GM23338 (cell line): ENCODE data around the gene HIVEP3. TPM values are rescaled to one million over a fixed set of nuclear protein-coding genes. Genes with fewer than 3 reads are reported as not detected.

ENCODE experiments used
- ATAC-seq: fragments of 200-7000 bp; cut with Tn5 transposase; 3 replicates; pipeline ENCODE4 v1.9.1; 2020
- DNase-seq: peaks from one replicate; pipeline ENCODE4 v3.0.0-alpha.2; 2015; ENCODE audit warnings: low spot score
- H2AFZ ChIP-seq: fragments of 200-600 bp; sonication (generic); 2 replicates; pipeline ENCODE4 v1.8.0; 2016; ENCODE audit warnings: antibody characterized with exemption, mild to moderate bottlenecking, moderate library complexity
- H3F3A ChIP-seq: fragments of 200-600 bp; sonication (generic); replicated peaks from 2 replicates; pipeline ENCODE4 v1.8.0; 2017; ENCODE audit warnings: antibody characterized with exemption, mixed run types, low read depth
- H3K27ac ChIP-seq: fragments of 200-600 bp; sonication (generic); 2 replicates; pipeline ENCODE4 v1.6.1; 2016; ENCODE audit warnings: low read depth
- H3K27me3 ChIP-seq: fragments of 200-600 bp; sonication (generic); 2 replicates; pipeline ENCODE4 v1.8.0; 2016; ENCODE audit warnings: mild to moderate bottlenecking, mixed run types, moderate library complexity; ENCODE audit not compliant: insufficient read depth
- H3K36me3 ChIP-seq: fragments of 200-600 bp; sonication (generic); 2 replicates; pipeline ENCODE4 v1.8.0; 2016; ENCODE audit warnings: mild to moderate bottlenecking; ENCODE audit not compliant: insufficient read depth
- H3K4me1 ChIP-seq: fragments of 200-600 bp; sonication (generic); 2 replicates; pipeline ENCODE4 v1.8.0; 2016; ENCODE audit warnings: mild to moderate bottlenecking, moderate library complexity; ENCODE audit not compliant: insufficient read depth
- H3K4me2 ChIP-seq: fragments of 200-600 bp; sonication (generic); 2 replicates; pipeline ENCODE4 v1.7.1; 2017; ENCODE audit warnings: mixed run types
- H3K4me3 ChIP-seq: fragments of 200-600 bp; sonication (generic); 2 replicates; pipeline ENCODE4 v1.6.1; 2016; ENCODE audit warnings: mixed run types
- H3K79me2 ChIP-seq: fragments of 200-600 bp; sonication (generic); replicated peaks from 2 replicates; pipeline ENCODE4 v1.8.0; 2017; ENCODE audit warnings: mild to moderate bottlenecking; ENCODE audit not compliant: insufficient read depth
- H3K9me2 ChIP-seq: fragments of 200-600 bp; sonication (generic); 2 replicates; pipeline ENCODE4 v1.8.0; 2017; ENCODE audit not compliant: insufficient read depth
- H4K20me1 ChIP-seq: fragments of 200-600 bp; sonication (generic); replicated peaks from 2 replicates; pipeline ENCODE4 v1.8.0; 2017; ENCODE audit warnings: mild to moderate bottlenecking; ENCODE audit not compliant: insufficient read depth
- H3K27ac Mint-ChIP-seq: 2 replicates; pipeline ENCODE4 v1.8.0; 2020; ENCODE audit warnings: inconsistent platforms, mild to moderate bottlenecking, moderate library complexity, mixed read lengths
- H3K27me3 Mint-ChIP-seq: 3 replicates; pipeline ENCODE4 v1.8.0; 2022; ENCODE audit warnings: low read depth, mild to moderate bottlenecking, moderate library complexity, mixed read lengths, inconsistent platforms; ENCODE audit not compliant: insufficient read depth, poor library complexity
- H3K36me3 Mint-ChIP-seq: 3 replicates; pipeline ENCODE4 v1.8.0; 2021; ENCODE audit warnings: low read depth, mild to moderate bottlenecking, inconsistent platforms, moderate library complexity, mixed read lengths
- H3K4me1 Mint-ChIP-seq: 3 replicates; pipeline ENCODE4 v1.8.0; 2020; ENCODE audit warnings: mild to moderate bottlenecking, inconsistent platforms, mixed read lengths
- H3K4me3 Mint-ChIP-seq: 3 replicates; pipeline ENCODE4 v1.8.0; 2021; ENCODE audit warnings: moderate library complexity, mild to moderate bottlenecking, inconsistent platforms, mixed read lengths
- H3K9me3 Mint-ChIP-seq: 3 replicates; pipeline ENCODE4 v1.8.0; 2020; ENCODE audit warnings: moderate library complexity, mild to moderate bottlenecking, inconsistent platforms, mixed read lengths
- CREB1 ChIP-seq: fragments of 250-450 bp; sonication (Bioruptor Pico); IDR thresholded peaks from 2 replicates; pipeline ENCODE4 v1.5.0; 2020; ENCODE audit warnings: low read depth, mild to moderate bottlenecking, moderate library complexity
- EZH2 ChIP-seq: fragments of 200-600 bp; sonication (generic); IDR thresholded peaks from one replicate; pipeline ENCODE4 v1.8.0; 2017; ENCODE audit warnings: antibody characterized with exemption, mild to moderate bottlenecking, low read depth; ENCODE audit not compliant: unreplicated experiment
- EZH2phosphoT487 ChIP-seq: fragments of 200-600 bp; sonication (generic); IDR thresholded peaks from one replicate; pipeline ENCODE4 v1.8.1; 2018; ENCODE audit warnings: antibody characterized with exemption; ENCODE audit not compliant: unreplicated experiment
- JUNB ChIP-seq: IDR thresholded peaks from one replicate; pipeline ENCODE4 v1.6.1; 2016; ENCODE audit warnings: antibody characterized with exemption; ENCODE audit not compliant: unreplicated experiment
- NANOG ChIP-seq: IDR thresholded peaks from 2 replicates; pipeline ENCODE4 v1.6.1; 2016; ENCODE audit warnings: antibody characterized with exemption, borderline replicate concordance
- POLR2AphosphoS5 ChIP-seq: IDR thresholded peaks from 2 replicates; pipeline ENCODE4 v1.6.1; 2016; ENCODE audit warnings: antibody characterized with exemption, low read depth
- ZNF114 ChIP-seq: fragments of 250-450 bp; sonication (Bioruptor Pico); IDR thresholded peaks from 2 replicates; pipeline ENCODE4 v1.5.0; 2020; ENCODE audit warnings: mild to moderate bottlenecking, moderate library complexity
- ZNF331 ChIP-seq: fragments of 250-450 bp; sonication (Bioruptor Pico); IDR thresholded peaks from 2 replicates; pipeline ENCODE4 v1.5.0; 2020; ENCODE audit warnings: low read depth, mild to moderate bottlenecking, moderate library complexity
- polyA plus RNA-seq: library from polyadenylated mRNA; unstranded; fragments of >200 nt; fragmentation: Nextera tagmentation; extraction: Ambion mirVana; gene quantifications from 2 replicates; pipeline ENCODE4 v1.2.1, GENCODE V29; 2016
- total RNA-seq: library from RNA; depleted of rRNA; stranded (reverse); fragments of >200 nt; shearing (Covaris generic); gene quantifications from 2 replicates; pipeline ENCODE4 v1.2.3, GENCODE V29; 2014
- TF ChIP-seq, protein P1 (sequence below): fragments of 250-450 bp; sonication (Bioruptor Pico); IDR thresholded peaks from 2 replicates; pipeline ENCODE4 v1.5.0; 2020; ENCODE audit warnings: mild to moderate bottlenecking, moderate library complexity
- TF ChIP-seq, protein P2 (sequence below): IDR thresholded peaks from 2 replicates; pipeline ENCODE4 v1.6.1; 2016; ENCODE audit warnings: antibody characterized with exemption
- TF ChIP-seq, protein P3 (sequence below): IDR thresholded peaks from one replicate; pipeline ENCODE4 v1.6.1; 2018; ENCODE audit warnings: antibody characterized with exemption; ENCODE audit not compliant: unreplicated experiment

Gene HIVEP3
- total and polyA plus RNA-seq, 2 experiments from 2014 or later: 0.14 to 0.24 TPM

DNA sequence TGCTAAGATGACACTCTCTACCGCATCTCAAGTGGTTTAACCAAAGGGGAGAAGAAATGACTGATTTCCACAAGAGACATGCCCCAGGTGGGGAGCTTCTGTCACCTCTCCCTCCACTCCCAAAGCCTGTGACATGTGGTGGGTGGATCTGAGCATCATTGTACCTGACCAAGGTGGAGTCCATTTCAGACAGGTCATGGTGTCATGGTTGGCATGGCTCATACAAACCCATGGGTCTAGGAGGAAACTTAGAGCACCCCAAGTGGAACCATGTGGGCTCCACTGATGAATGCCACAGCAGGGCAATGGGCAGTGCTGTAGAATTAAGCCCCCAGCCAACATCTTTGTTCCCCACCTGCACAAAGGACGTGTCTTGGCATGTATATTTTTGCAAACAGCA, 302.7 kb downstream of the HIVEP3 start (continued):
- no peak for TF ChIP-seq EZH2phosphoT487
- no peak for TF ChIP-seq POLR2AphosphoS5
- no peak for TF ChIP-seq EZH2

DNA sequence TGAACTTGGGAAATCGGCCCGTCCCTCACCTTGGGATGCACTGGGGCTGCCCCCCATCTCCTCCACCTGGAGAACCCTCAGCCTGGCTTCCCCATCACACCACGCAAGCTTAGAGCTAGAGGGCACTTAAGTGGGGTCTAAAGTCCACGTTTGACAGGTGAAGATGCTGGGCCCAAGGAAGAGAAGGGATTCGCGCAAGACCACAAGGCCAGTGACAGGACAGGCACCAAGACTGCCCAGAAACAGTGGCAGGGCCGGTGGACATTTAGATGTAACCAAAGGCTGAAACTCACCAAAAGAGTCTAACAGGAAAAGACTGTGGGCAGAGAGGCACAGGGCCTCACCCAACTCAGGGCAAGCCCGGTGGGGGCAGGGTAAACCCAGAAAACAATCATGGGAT, 303.4 kb downstream of the HIVEP3 start:
- DNase-seq (no peak), ATAC-seq (no peak)
- H3K9me3 Mint-ChIP-seq: no peaks in the 10 kb centered on the region
- H3K4me1 Mint-ChIP-seq: peaks cover 14% of the 10 kb centered on the region
- Histone ChIP-seq H2AFZ (no peak overlapping the region), H4K20me1 (no peaks in the 10 kb centered on the region), H3K27me3 (no peaks in the 10 kb centered on the region), H3K4me1 (no peaks in the 10 kb centered on the region), H3K79me2 (no peaks in the 10 kb centered on the region), H3K4me2 (no peak overlapping the region), H3K27ac (no peak overlapping the region), H3K4me3 (no peak overlapping the region), H3K36me3 (no peaks in the 10 kb centered on the region), H3F3A (no peaks in the 10 kb centered on the region), H3K9me2 (peaks cover 4% of the 10 kb centered on the region; the same call in 1 of the 2 replicates)
- no peak overlapping the region for H3K4me3 Mint-ChIP-seq
- 0 out of 2 replicates have a peak overlapping the region, but pooled peaks have one; percentile 39 for H3K27ac Mint-ChIP-seq
- H3K27me3 Mint-ChIP-seq: peaks cover 7% of the 10 kb centered on the region
- H3K36me3 Mint-ChIP-seq: no peaks in the 10 kb centered on the region
- TF ChIP-seq EZH2phosphoT487: no peak
- TF ChIP-seq, protein P1, sequence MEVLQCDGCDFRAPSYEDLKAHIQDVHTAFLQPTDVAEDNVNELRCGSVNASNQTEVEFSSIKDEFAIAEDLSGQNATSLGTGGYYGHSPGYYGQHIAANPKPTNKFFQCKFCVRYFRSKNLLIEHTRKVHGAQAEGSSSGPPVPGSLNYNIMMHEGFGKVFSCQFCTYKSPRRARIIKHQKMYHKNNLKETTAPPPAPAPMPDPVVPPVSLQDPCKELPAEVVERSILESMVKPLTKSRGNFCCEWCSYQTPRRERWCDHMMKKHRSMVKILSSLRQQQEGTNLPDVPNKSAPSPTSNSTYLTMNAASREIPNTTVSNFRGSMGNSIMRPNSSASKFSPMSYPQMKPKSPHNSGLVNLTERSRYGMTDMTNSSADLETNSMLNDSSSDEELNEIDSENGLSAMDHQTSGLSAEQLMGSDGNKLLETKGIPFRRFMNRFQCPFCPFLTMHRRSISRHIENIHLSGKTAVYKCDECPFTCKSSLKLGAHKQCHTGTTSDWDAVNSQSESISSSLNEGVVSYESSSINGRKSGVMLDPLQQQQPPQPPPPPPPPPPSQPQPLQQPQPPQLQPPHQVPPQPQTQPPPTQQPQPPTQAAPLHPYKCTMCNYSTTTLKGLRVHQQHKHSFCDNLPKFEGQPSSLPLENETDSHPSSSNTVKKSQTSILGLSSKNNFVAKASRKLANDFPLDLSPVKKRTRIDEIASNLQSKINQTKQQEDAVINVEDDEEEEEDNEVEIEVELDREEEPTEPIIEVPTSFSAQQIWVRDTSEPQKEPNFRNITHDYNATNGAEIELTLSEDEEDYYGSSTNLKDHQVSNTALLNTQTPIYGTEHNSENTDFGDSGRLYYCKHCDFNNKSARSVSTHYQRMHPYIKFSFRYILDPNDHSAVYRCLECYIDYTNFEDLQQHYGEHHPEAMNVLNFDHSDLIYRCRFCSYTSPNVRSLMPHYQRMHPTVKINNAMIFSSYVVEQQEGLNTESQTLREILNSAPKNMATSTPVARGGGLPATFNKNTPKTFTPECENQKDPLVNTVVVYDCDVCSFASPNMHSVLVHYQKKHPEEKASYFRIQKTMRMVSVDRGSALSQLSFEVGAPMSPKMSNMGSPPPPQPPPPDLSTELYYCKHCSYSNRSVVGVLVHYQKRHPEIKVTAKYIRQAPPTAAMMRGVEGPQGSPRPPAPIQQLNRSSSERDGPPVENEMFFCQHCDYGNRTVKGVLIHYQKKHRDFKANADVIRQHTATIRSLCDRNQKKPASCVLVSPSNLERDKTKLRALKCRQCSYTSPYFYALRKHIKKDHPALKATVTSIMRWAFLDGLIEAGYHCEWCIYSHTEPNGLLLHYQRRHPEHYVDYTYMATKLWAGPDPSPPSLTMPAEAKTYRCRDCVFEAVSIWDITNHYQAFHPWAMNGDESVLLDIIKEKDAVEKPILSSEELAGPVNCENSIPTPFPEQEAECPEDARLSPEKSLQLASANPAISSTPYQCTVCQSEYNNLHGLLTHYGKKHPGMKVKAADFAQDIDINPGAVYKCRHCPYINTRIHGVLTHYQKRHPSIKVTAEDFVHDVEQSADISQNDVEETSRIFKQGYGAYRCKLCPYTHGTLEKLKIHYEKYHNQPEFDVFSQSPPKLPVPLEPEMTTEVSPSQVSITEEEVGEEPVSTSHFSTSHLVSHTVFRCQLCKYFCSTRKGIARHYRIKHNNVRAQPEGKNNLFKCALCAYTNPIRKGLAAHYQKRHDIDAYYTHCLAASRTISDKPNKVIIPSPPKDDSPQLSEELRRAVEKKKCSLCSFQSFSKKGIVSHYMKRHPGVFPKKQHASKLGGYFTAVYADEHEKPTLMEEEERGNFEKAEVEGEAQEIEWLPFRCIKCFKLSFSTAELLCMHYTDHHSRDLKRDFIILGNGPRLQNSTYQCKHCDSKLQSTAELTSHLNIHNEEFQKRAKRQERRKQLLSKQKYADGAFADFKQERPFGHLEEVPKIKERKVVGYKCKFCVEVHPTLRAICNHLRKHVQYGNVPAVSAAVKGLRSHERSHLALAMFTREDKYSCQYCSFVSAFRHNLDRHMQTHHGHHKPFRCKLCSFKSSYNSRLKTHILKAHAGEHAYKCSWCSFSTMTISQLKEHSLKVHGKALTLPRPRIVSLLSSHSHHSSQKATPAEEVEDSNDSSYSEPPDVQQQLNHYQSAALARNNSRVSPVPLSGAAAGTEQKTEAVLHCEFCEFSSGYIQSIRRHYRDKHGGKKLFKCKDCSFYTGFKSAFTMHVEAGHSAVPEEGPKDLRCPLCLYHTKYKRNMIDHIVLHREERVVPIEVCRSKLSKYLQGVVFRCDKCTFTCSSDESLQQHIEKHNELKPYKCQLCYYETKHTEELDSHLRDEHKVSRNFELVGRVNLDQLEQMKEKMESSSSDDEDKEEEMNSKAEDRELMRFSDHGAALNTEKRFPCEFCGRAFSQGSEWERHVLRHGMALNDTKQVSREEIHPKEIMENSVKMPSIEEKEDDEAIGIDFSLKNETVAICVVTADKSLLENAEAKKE: no peak
- TF ChIP-seq, protein P2, sequence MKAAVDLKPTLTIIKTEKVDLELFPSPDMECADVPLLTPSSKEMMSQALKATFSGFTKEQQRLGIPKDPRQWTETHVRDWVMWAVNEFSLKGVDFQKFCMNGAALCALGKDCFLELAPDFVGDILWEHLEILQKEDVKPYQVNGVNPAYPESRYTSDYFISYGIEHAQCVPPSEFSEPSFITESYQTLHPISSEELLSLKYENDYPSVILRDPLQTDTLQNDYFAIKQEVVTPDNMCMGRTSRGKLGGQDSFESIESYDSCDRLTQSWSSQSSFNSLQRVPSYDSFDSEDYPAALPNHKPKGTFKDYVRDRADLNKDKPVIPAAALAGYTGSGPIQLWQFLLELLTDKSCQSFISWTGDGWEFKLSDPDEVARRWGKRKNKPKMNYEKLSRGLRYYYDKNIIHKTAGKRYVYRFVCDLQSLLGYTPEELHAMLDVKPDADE: no peak
- no peak for TF ChIP-seq ZNF331 (CRISPR knock-in tag)
- TF ChIP-seq CREB1 (CRISPR knock-in tag): no peak
- no peak for TF ChIP-seq NANOG
- TF ChIP-seq, protein P3, sequence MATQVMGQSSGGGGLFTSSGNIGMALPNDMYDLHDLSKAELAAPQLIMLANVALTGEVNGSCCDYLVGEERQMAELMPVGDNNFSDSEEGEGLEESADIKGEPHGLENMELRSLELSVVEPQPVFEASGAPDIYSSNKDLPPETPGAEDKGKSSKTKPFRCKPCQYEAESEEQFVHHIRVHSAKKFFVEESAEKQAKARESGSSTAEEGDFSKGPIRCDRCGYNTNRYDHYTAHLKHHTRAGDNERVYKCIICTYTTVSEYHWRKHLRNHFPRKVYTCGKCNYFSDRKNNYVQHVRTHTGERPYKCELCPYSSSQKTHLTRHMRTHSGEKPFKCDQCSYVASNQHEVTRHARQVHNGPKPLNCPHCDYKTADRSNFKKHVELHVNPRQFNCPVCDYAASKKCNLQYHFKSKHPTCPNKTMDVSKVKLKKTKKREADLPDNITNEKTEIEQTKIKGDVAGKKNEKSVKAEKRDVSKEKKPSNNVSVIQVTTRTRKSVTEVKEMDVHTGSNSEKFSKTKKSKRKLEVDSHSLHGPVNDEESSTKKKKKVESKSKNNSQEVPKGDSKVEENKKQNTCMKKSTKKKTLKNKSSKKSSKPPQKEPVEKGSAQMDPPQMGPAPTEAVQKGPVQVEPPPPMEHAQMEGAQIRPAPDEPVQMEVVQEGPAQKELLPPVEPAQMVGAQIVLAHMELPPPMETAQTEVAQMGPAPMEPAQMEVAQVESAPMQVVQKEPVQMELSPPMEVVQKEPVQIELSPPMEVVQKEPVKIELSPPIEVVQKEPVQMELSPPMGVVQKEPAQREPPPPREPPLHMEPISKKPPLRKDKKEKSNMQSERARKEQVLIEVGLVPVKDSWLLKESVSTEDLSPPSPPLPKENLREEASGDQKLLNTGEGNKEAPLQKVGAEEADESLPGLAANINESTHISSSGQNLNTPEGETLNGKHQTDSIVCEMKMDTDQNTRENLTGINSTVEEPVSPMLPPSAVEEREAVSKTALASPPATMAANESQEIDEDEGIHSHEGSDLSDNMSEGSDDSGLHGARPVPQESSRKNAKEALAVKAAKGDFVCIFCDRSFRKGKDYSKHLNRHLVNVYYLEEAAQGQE: no peak
- TF ChIP-seq ZNF114 (CRISPR knock-in tag): no peak
- TF ChIP-seq EZH2: no peak
- TF ChIP-seq JUNB: no peak
